Stimulated activated naive B cell treated with anti-CD40 and anti-IgM and Interleukin-4, amounts not matched to agents 10 μg/mL and 1 μg/mL and 100 μg/mL, for 72 hours (primary cell): ENCODE data around the gene RGMA.

Source experiments
- ATAC-seq, 2 donors: fragments of 150-1000 bp; cut with Tn5 transposase; replicated peaks; 2 replicates each; pipeline ENCODE4 v1.10.0; 2021; ENCODE audit warnings: moderate library complexity in 1 of 2
- DNase-seq: peaks from one replicate; pipeline ENCODE4 v3.0.0; 2021
- H3K27ac Mint-ChIP-seq: one replicate; pipeline ENCODE4 v1.8.0; 2022; ENCODE audit warnings: mild to moderate bottlenecking, mixed read lengths
- H3K27me3 Mint-ChIP-seq, 2 donors: one replicate each; pipeline ENCODE4 v1.8.0; 2022; ENCODE audit warnings: mixed read lengths in 2 of 2
- H3K36me3 Mint-ChIP-seq, 2 donors: one replicate each; pipeline ENCODE4 v1.8.0; 2022; ENCODE audit warnings: mixed read lengths in 2 of 2, mild to moderate bottlenecking in 1 of 2
- H3K4me1 Mint-ChIP-seq, 2 donors: one replicate each; pipeline ENCODE4 v1.8.0; 2022; ENCODE audit warnings: mixed read lengths in 2 of 2, mild to moderate bottlenecking in 1 of 2
- H3K4me3 Mint-ChIP-seq, 2 donors: one replicate each; pipeline ENCODE4 v1.8.0; 2022; ENCODE audit warnings: mild to moderate bottlenecking in 2 of 2, mixed read lengths in 2 of 2, moderate library complexity in 1 of 2
- H3K9me3 Mint-ChIP-seq, 2 donors: one replicate each; pipeline ENCODE4 v1.8.0; 2022; ENCODE audit warnings: mixed read lengths in 2 of 2, mild to moderate bottlenecking in 1 of 2

RGMA gene

GRCh38 chr15:93082861-93083260, 6.2 kb downstream of the RGMA start:
- H3K36me3 Mint-ChIP-seq = no peaks in the 10 kb centered on the region
- H3K4me1 Mint-ChIP-seq = peaks cover 5 to 10% of the 10 kb centered on the region in 2 donors
- H3K4me3 Mint-ChIP-seq = no peak overlapping the region
- H3K9me3 Mint-ChIP-seq = no peaks in the 10 kb centered on the region
- ATAC-seq = no peak
- H3K27me3 Mint-ChIP-seq = peaks cover 47 to 56% of the 10 kb centered on the region in 2 donors
- no peak overlapping the region for H3K27ac Mint-ChIP-seq
- no peak for DNase-seq

- ATAC-seq (no peak), DNase-seq (no peak)
- Mint-ChIP-seq H3K4me1 (no peaks in the 10 kb centered on the region), H3K9me3 (no peaks in the 10 kb centered on the region), H3K4me3 (no peak overlapping the region), H3K36me3 (no peaks in the 10 kb centered on the region), H3K27ac (no peak overlapping the region), H3K27me3 (peaks cover 45 to 48% of the 10 kb centered on the region in 2 donors)
These were observed 7.6 kb downstream of the RGMA start for GRCh38 chr15:93081399-93081798.

DNA sequence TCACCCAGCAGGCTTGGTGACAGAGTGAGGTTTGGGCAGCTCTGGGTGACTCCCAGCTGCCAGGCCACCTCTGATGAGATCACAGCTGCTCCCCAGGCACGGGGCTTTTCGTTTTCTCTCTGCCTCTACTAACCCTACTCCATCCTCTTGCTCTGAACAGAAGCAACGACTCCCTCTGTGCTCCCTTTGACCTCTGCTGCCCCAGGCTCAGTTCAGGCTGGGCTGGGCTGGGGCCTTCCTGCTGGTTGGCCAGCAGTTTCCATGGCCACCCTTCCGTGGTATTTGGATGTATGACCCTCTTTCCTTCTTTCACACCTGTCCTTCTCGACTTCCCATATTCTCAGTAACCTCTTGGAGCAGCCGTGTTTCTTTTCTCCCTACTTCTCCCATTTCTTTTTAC, 8.6 kb downstream of the RGMA start:
- no peaks in the 10 kb centered on the region for H3K9me3 Mint-ChIP-seq
- H3K27ac Mint-ChIP-seq = no peak overlapping the region
- DNase-seq = no peak
- no peak for ATAC-seq
- H3K36me3 Mint-ChIP-seq = no peaks in the 10 kb centered on the region
- no peak overlapping the region for H3K4me3 Mint-ChIP-seq
- peaks cover 45 to 47% of the 10 kb centered on the region in 2 donors for H3K27me3 Mint-ChIP-seq
- H3K4me1 Mint-ChIP-seq = no peaks in the 10 kb centered on the region

DNA sequence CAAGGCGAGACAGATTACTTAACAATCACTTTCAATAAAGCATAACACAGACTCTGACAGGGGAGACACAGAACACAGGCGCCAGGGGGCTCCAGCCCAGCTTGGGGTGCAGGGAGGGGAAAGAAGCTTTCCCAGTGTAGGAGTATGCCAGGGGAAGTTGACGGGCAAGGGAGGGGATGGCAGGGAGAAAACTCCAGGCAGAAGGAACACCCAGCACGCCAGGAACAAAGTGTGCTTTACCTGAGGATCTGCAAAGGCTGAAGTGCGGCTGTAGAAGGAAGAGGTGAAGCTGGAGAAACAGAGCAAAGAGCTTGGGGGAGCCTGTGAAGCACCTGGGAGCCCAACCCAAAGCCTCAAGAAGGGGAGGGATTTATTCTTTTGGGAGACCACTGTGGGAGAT, 12.1 kb downstream of the RGMA start:
- Mint-ChIP-seq H3K36me3 (no peaks in the 10 kb centered on the region), H3K9me3 (no peaks in the 10 kb centered on the region), H3K4me3 (no peak overlapping the region), H3K27me3 (peaks cover 62 to 66% of the 10 kb centered on the region in 2 donors), H3K27ac (no peak overlapping the region), H3K4me1 (peaks cover 11 to 18% of the 10 kb centered on the region in 2 donors)
- DNase-seq (no peak), ATAC-seq (no peak)

DNA sequence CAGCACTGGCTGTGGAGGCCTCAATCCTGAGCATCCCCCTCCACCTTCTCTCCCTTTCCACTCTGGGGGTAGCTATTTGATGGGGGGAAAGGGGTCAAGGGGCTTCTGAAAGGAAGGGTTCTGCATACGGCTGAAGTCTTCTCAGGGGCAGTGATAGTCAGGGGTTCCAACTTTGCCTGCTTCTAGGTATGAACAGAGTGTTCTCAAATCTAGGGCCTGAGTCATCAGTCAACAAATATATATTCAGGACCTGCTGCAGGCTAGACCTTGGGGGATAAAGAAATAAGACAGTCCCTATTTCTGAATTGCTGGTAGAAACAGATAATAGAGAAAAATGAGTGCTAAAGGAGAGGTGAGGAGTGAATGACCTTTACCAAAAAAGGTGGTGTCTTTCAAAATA, 12.8 kb downstream of the RGMA start:
- Mint-ChIP-seq H3K4me3 (no peak overlapping the region), H3K27me3 (peaks cover 68 to 72% of the 10 kb centered on the region in 2 donors), H3K27ac (no peak overlapping the region), H3K36me3 (no peaks in the 10 kb centered on the region), H3K9me3 (no peaks in the 10 kb centered on the region), H3K4me1 (peaks cover 15 to 22% of the 10 kb centered on the region in 2 donors)
- DNase-seq (no peak), ATAC-seq (no peak)

DNA sequence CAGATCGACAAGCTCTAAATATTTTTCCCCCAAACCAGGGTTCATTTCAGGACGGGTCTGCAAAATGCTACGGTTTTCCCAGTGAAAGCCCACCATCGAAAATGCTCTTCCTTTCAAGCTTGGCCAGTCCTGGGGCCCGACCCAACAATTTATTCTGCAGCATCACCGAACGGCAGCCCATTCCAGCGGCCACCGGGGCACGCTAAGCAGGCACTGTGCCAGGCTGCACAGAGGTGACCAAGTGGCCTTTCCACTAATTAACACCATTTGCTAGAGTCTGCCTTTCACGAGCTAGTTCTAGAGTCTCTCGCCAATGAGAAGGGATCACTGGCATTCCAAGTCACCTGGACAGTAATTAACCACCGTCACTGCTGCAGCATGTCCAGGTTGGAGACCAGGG, 14.4 kb downstream of the RGMA start:
- H3K36me3 Mint-ChIP-seq = no peaks in the 10 kb centered on the region
- no peak overlapping the region for H3K27ac Mint-ChIP-seq
- no peak for ATAC-seq

DNA sequence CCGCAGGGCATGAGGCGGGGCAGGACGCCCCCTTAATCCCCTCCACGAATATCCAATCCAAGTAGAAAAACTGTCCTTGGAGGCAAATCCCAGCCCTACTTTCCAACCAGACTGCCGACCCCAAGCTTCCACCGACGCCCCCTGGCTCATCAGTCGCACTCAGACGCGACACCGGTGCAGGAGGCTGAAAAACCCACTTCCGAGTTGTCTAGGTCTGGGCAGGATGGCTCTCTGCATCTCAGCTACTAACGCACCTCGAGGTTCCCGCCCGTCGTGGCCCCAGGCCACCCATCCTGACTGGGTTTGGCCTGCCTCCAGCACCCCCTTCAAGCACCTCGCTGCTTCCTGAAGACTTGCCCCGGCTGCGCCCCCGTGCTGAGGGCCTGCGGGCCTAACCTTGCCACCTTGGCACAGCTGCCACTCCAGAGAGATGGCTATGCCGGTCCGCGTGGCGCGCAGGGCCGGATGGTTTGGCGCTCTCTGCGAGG, 15.5 kb downstream of the RGMA start:
- Mint-ChIP-seq H3K9me3 (no peaks in the 10 kb centered on the region), H3K27ac (no peak overlapping the region)
- DNase-seq = no peak

More for the DNA sequence above, 14.4 kb downstream of the RGMA start:
- Mint-ChIP-seq H3K9me3 (no peaks in the 10 kb centered on the region), H3K4me1 (peaks cover 15 to 22% of the 10 kb centered on the region in 2 donors), H3K4me3 (no peak overlapping the region), H3K27me3 (peaks cover 63 to 73% of the 10 kb centered on the region in 2 donors)
- no peak for DNase-seq

DNA sequence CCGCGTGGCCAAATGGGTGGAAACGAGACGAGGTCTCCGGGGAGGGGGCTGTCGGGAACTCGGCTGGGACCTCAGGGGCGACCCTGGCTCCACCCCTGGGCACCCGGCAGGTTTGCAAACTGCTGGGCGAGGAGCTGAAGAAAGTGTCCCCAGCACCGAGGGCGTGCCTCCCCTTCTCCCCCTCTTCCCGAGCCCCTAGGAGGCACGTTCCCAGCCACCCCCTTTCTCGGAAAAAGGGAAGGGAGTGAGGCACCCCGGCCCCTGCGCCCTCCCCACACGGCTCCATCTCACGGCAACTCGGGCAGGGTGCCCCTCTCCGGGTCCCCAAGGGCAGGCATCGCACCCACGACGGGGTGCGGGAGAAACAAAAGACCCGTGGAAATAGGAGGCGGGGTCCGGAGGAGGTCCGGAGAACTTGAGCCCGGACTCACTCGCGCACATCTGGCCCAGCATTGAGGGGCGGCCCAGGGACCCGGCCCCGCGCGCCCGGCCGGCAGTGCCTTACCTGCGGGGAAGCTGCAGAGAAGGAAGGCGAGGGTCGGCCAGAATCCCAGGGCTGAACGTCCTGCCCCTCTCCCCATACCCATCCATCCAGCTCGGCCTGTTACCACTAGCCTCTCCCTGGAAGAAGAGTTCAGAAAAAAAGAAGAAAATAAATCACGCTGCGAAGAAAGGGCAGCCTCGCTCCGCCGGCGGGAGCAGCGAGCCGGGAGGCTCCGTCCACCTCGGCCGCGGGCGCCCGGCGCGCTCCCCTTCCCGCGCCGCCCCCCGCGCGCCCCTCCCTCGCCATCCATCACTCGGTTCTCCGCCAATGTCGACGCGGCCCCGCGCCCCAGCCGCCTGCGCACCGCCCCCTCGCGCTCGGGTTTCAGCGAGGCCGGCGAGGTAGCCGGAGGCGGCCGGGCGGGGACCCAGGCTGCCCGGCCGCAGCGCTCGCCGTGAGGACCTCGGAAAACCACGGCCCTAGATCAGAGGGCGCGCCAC, 16.3 kb downstream of the RGMA start:
- H3K4me1 Mint-ChIP-seq = peaks cover 15 to 22% of the 10 kb centered on the region in 2 donors
- peak overlapping the region; percentile 59 to 77 for H3K4me3 Mint-ChIP-seq
- DNase-seq (no peak), ATAC-seq (no peak)
- H3K9me3 Mint-ChIP-seq = no peaks in the 10 kb centered on the region
- H3K36me3 Mint-ChIP-seq = no peaks in the 10 kb centered on the region
- peaks cover 57 to 79% of the 10 kb centered on the region in 2 donors for H3K27me3 Mint-ChIP-seq
- H3K27ac Mint-ChIP-seq = no peak overlapping the region

More for the DNA sequence above, 15.5 kb downstream of the RGMA start:
- no peaks in the 10 kb centered on the region for H3K36me3 Mint-ChIP-seq
- ATAC-seq = peak in 1 of 2 donors; percentile 31
- peak overlapping the region; percentile 77 to 80 for H3K4me3 Mint-ChIP-seq
- peaks cover 57 to 79% of the 10 kb centered on the region in 2 donors for H3K27me3 Mint-ChIP-seq
- H3K4me1 Mint-ChIP-seq = peaks cover 15 to 22% of the 10 kb centered on the region in 2 donors

GRCh38 chr15:93072011-93072410, 17.0 kb downstream of the RGMA start:
- DNase-seq (no peak), ATAC-seq (no peak)
- H3K27me3 Mint-ChIP-seq = peaks cover 57 to 72% of the 10 kb centered on the region in 2 donors
- H3K27ac Mint-ChIP-seq = no peak overlapping the region
- peaks cover 15 to 22% of the 10 kb centered on the region in 2 donors for H3K4me1 Mint-ChIP-seq
- H3K36me3 Mint-ChIP-seq = no peaks in the 10 kb centered on the region
- H3K9me3 Mint-ChIP-seq = no peaks in the 10 kb centered on the region
- H3K4me3 Mint-ChIP-seq = peak overlapping the region; percentile 47 to 69

DNA sequence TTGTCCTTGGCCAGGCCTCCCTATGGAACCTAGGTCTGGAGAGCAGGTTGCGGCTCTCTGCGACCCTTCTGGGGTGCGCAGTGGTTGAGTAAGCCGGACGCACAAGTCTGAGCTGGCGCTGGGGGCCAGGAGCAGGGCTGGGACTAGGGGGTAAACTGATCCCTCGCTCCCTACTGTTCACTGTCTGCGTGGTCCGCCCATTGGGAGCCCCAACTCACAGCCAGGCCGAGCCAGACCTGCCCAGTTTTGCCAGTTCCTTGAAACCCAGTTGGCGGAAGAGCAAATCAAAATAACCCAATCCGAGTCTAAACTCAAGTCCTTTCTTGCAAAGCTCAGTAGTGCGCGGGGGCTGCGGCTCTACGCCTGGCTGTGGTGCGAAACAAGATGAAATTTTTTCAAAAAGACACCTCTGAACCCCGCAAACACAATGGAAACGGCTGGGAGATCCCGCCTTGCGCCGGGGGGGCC, 17.5 kb downstream of the RGMA start:
- Mint-ChIP-seq H3K4me3 (peak overlapping the region in 1 of 2 donors; percentile 69), H3K36me3 (no peaks in the 10 kb centered on the region), H3K4me1 (peaks cover 15 to 22% of the 10 kb centered on the region in 2 donors), H3K9me3 (no peaks in the 10 kb centered on the region), H3K27ac (no peak overlapping the region), H3K27me3 (peaks cover 52 to 67% of the 10 kb centered on the region in 2 donors)
- ATAC-seq = no peak
- DNase-seq = no peak

- H3K36me3 Mint-ChIP-seq = no peaks in the 10 kb centered on the region
- H3K27ac Mint-ChIP-seq = no peak overlapping the region
- no peak for ATAC-seq
- H3K4me3 Mint-ChIP-seq = no peak overlapping the region
- DNase-seq = no peak
- peaks cover 15 to 22% of the 10 kb centered on the region in 2 donors for H3K4me1 Mint-ChIP-seq
- H3K27me3 Mint-ChIP-seq = peaks cover 46 to 59% of the 10 kb centered on the region in 2 donors
- no peaks in the 10 kb centered on the region for H3K9me3 Mint-ChIP-seq
These were observed 18.3 kb downstream of the RGMA start for GRCh38 chr15:93070551-93071296.

GRCh38 chr15:93070132-93070531, 18.9 kb downstream of the RGMA start:
- no peak overlapping the region for H3K27ac Mint-ChIP-seq
- peaks cover 41 to 54% of the 10 kb centered on the region in 2 donors for H3K27me3 Mint-ChIP-seq
- ATAC-seq = no peak
- H3K36me3 Mint-ChIP-seq = no peaks in the 10 kb centered on the region
- no peak for DNase-seq
- H3K4me3 Mint-ChIP-seq = no peak overlapping the region
- no peaks in the 10 kb centered on the region for H3K9me3 Mint-ChIP-seq
- peaks cover 15 to 22% of the 10 kb centered on the region in 2 donors for H3K4me1 Mint-ChIP-seq

DNA sequence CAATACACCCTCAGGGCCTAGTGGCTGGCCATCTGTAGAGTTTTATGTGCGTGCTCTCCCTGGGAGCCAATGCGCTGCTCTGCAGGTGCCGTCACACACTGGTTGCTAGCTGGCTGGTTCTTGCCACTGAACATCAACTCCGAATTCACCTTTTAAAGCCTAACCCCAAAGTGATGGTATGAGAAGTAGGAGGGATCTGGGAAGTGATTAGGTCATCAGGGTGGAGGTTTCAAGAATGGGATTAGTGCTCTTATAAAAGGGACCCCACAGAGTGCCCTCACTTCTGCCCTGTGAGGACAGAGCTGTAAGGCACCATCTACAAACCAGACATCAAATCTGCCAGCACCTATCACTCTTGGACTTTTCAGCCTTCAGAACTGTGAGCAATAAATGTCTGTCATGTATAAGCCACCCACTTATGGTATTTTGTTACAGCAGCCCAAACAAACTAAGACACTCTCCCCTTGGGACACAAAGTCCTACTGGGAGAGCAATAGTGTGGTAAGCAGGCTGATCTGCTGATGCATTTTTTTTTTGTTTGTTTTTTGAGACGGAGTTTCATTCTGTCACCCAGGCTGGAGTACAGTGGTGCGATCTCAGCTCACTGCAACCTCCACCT, 20.3 kb downstream of the RGMA start:
- H3K4me3 Mint-ChIP-seq = no peak overlapping the region
- no peak for DNase-seq
- H3K9me3 Mint-ChIP-seq = no peaks in the 10 kb centered on the region
- ATAC-seq = no peak
- no peaks in the 10 kb centered on the region for H3K36me3 Mint-ChIP-seq
- peaks cover 14 to 19% of the 10 kb centered on the region in 2 donors for H3K4me1 Mint-ChIP-seq
- H3K27ac Mint-ChIP-seq = no peak overlapping the region
- peaks cover 34 to 39% of the 10 kb centered on the region in 2 donors for H3K27me3 Mint-ChIP-seq

DNA sequence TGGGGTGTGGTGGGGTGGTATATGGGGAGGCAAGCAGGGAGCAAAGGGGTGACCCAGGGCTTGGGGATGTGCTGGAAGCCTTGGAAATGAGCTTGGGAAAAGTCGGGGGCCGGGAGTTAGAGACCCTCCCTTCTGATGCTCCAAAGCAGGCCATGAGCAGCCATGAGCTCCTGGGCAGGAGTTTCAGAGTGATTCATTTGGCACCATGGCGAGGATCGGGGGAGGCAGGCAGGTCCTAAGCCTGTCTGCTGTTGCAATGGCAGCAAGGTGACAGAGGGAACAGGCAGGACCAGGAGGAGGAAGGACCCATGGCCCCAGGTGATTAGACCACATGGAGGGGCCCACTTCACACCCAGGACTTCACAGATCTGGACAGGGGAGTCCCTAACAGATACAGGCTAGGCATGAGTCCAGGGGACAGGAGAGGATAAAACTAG, 21.3 kb downstream of the RGMA start:
- Mint-ChIP-seq H3K4me3 (no peak overlapping the region), H3K36me3 (no peaks in the 10 kb centered on the region), H3K27ac (no peak overlapping the region), H3K9me3 (no peaks in the 10 kb centered on the region), H3K27me3 (peaks cover 29 to 40% of the 10 kb centered on the region in 2 donors), H3K4me1 (peaks cover 10 to 12% of the 10 kb centered on the region in 2 donors)
- ATAC-seq = no peak
- no peak for DNase-seq
